ENCODE data around the gene OSBPL5. TPM values are rescaled to one million over a fixed set of nuclear protein-coding genes. Genes with fewer than 3 reads are reported as not detected.

The OSBPL5 gene
- total and polyA plus RNA-seq, 11 donors: 10.1 to 27.7 (median 16.4) TPM

DNA sequence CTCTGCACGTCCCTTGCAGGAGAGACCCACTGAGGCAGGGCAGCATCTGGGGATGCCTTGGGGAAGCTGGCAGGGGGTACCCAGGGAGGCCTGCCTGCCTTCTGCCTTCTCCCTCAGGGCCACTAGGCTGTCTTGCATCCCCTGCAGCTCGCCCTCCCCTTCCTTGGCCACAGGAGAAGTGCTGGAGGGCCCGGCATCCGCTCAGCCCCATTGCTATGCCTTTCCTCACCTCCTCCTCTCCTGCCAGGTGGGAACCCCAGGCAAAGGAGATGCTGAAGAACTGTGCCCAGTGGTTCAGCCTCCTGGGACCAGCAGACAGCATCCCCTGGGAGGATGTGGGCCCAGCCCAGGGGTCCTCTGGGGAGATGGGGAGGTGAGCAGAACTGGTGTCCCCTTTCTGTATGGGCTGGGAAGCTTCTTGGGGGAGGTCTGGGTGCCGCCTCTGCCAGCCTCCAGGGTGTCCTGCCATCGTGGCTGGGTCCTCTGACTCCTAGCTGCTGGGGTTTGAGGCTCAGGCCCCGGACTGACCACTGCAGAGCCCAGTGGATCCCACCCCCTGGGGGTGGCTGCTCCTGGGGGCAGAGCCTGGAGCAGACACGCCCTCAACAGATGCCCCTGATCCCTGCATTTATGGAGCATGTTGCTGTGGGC is 32.9 kb upstream of the OSBPL5 start:
- peaks cover 11 to 48% (median 26%) of the 10 kb centered on the region in 9 donors for H3K27me3 ChIP-seq
- WGBS, 4 donors: 79 to 89% (median 82%) methylated on average over 5 to 8 of the region's 8 CpGs

DNA sequence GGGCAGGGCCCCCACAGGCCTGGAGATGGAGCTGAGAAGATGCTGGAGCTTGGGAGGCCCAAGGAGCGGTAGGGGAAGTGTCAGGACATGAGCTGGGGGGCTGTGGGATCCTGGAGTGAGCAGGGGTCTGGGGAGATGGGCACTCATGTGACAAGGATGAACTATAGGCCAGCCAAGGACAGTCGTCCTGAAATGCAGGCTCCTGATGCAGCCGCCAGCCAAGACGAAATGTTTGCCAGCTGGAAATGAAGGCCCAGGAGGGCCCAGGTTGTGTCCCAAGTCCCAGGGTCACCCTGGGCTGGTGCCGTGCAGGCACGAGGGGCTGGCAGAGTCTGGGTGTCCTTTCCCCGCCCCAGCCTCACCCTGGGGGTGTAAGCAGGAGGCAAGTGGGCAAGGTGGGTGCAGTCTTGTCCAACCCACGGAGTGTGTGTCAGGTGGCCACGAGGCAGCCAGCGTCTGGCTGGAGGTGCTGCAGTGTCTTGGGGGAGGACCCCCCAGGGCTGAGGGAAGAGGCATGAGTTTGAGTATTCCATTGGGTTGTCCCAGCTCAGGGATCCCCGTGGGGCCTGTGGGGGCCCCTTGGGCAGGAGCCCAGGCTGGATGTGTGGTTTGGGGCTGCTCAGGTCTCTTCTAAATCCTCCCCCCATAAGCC is 32.1 kb upstream of the OSBPL5 start:
- Histone ChIP-seq H3K27ac (no peak overlapping the region), H3K9me3 (no peaks in the 10 kb centered on the region), H3K4me3 (no peak overlapping the region), H3K4me1 (peaks cover 0 to 3% (median 0%) of the 10 kb centered on the region in 12 donors), H3K36me3 (no peaks in the 10 kb centered on the region), H3K27me3 (peaks cover 3 to 40% (median 19%) of the 10 kb centered on the region in 9 donors)
- TF ChIP-seq POLR2A (IDR thresholded peaks at IDR 0.05): no peak
- TF ChIP-seq, protein P1, sequence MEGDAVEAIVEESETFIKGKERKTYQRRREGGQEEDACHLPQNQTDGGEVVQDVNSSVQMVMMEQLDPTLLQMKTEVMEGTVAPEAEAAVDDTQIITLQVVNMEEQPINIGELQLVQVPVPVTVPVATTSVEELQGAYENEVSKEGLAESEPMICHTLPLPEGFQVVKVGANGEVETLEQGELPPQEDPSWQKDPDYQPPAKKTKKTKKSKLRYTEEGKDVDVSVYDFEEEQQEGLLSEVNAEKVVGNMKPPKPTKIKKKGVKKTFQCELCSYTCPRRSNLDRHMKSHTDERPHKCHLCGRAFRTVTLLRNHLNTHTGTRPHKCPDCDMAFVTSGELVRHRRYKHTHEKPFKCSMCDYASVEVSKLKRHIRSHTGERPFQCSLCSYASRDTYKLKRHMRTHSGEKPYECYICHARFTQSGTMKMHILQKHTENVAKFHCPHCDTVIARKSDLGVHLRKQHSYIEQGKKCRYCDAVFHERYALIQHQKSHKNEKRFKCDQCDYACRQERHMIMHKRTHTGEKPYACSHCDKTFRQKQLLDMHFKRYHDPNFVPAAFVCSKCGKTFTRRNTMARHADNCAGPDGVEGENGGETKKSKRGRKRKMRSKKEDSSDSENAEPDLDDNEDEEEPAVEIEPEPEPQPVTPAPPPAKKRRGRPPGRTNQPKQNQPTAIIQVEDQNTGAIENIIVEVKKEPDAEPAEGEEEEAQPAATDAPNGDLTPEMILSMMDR (IDR thresholded peaks at IDR 0.05): no peak
- ATAC-seq: no peak
- 84 to 90% (median 86%) methylated on average over 10 to 11 of the region's 11 CpGs for WGBS, 4 donors
- DNase-seq: peak in 1 of 5 donors; percentile 23
- intact Hi-C loops (cut with DNase I): no loop called here

More for the DNA sequence above, 32.9 kb upstream of the OSBPL5 start:
- no peaks in the 10 kb centered on the region for H3K36me3 ChIP-seq
- intact Hi-C loops (cut with DNase I): no loop called here
- H3K4me1 ChIP-seq: peaks cover 0 to 7% (median 0%) of the 10 kb centered on the region in 12 donors
- H3K27ac ChIP-seq: no peak overlapping the region
- H3K9me3 ChIP-seq: no peaks in the 10 kb centered on the region
- ATAC-seq (no peak), DNase-seq (peak in 1 of 5 donors; percentile 14)
- no peak overlapping the region for H3K4me3 ChIP-seq
- TF ChIP-seq, protein P1 (IDR thresholded peaks at IDR 0.05): no peak
- no peak for TF ChIP-seq POLR2A (IDR thresholded peaks at IDR 0.05)

DNA sequence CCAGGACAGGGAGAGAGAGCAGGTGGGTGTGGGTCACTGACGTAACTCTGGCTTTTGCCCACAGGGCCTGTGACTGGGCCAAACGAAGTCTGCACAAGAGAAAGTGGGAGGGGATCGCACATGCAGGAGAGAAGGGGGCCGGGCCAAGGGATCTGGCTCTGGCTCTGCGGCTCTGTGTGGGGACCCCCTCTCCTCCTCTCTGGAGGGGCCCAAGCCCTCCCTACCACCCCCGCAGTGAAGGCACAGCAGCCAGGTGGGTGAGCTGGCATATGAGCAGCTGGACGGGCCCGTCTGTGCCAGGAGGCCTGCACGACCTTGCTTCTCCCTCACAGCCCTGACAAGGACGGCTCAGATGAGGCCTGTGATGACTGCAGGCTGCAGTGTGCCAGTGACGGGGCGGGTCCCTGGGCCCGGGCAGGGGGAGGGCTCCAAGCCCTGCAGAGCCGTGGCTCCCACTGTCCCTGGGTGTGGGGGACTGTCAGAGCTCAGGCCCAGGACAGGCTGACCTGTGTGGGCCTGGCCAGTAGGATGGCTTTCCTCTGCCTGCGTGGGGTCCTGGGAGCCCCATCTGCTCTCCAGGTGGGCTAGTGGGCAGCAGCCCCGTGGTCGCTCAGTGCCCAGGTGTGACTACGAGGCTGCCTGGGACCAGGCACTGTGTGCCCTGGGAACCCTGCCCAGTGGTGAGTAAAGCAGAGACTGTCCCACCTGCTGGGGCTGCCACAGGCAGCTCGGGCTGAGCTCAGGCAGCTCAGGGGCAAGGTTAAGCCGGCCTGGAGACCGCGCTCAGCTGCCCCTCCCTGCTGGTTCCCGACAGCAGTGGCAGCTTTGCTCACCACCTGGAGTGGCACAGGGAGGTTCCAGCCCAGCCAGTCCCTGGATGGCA is 31.3 kb upstream of the OSBPL5 start:
- no peak for TF ChIP-seq POLR2A (IDR thresholded peaks at IDR 0.05)
- TF ChIP-seq, protein P1 (IDR thresholded peaks at IDR 0.05): no peak
- H3K9me3 ChIP-seq: no peaks in the 10 kb centered on the region
- H3K36me3 ChIP-seq: no peaks in the 10 kb centered on the region
- intact Hi-C loops (cut with DNase I): no loop called here
- H3K4me1 ChIP-seq: peaks cover 0 to 3% (median 0%) of the 10 kb centered on the region in 12 donors
- DNase-seq (peak in 2 of 5 donors; percentile 8 to 31), ATAC-seq (peak in 3 of 4 donors; percentile 56 to 63 (median 61))
- no peak overlapping the region for H3K27ac ChIP-seq
- 78 to 81% (median 79%) methylated on average over 13 to 23 of the region's 23 CpGs for WGBS, 4 donors
- H3K27me3 ChIP-seq: peaks cover 0 to 32% (median 11%) of the 10 kb centered on the region in 9 donors
- no peak overlapping the region for H3K4me3 ChIP-seq

Measured in heart left ventricle (tissue), 16 donors.